Thyroid gland (tissue), 4 donors: ENCODE results near the gene ANKRD10. TPM values are rescaled to one million over a fixed set of nuclear protein-coding genes. Genes with fewer than 3 reads are reported as not detected.

ENCODE experiments used
- DNase-seq, 2 donors: peaks; one replicate each; pipeline ENCODE4 v3.0.0-alpha.2; 2019
- H3K27ac ChIP-seq, 3 donors: fragments of 200-600 bp; sonication (generic); 1 replicate in 2 of 3; 2 replicates in 1 of 3; pipeline ENCODE4 v1.5.1; 2016 to 2019; ENCODE audit warnings: mild to moderate bottlenecking in 1 of 3, moderate library complexity in 1 of 3
- H3K27me3 ChIP-seq: fragments of 200-600 bp; sonication (generic); one replicate; pipeline ENCODE4 v1.5.1; 2019
- H3K36me3 ChIP-seq, 2 donors: fragments of 200-600 bp; sonication (generic); one replicate each; pipeline ENCODE4 v1.5.1; 2016 to 2019
- H3K4me1 ChIP-seq, 2 donors: fragments of 200-600 bp; sonication (generic); one replicate each; pipeline ENCODE4 v1.5.1; 2017 to 2019
- H3K4me3 ChIP-seq, 3 donors: fragments of 200-600 bp; sonication (generic); replicated peaks in 1 of 3; 1 replicate in 2 of 3; 2 replicates in 1 of 3; pipeline ENCODE4 v1.5.1; 2016; ENCODE audit warnings: mild to moderate bottlenecking in 1 of 3
- H3K9me3 ChIP-seq: fragments of 200-600 bp; sonication (generic); one replicate; pipeline ENCODE4 v1.5.1; 2017
- POLR2A ChIP-seq, 2 donors: fragments of 450-650 bp; IDR thresholded peaks; one replicate each; pipeline ENCODE4 v1.6.1; 2017; ENCODE audit warnings: antibody characterized with exemption in 2 of 2, mild to moderate bottlenecking in 2 of 2, moderate library complexity in 1 of 2
- WGBS, 2 donors: methylation state at CpG; one replicate each; pipeline ENCODE4 v1.1.5; 2017; 5-methylcytosine and 5-hydroxymethylcytosine counted together
- intact Hi-C: fragments of 100-400 bp; cut with DNase I; formaldehyde crosslinking; loops from one replicate; pipeline ENCODE4 v1.15.1; 2023
- total RNA-seq, 4 donors: library from RNA; depleted of rRNA; stranded (reverse); fragments of >200 nt; gene quantifications; one replicate each; pipeline ENCODE4 v1.2.3, GENCODE V29; 2016
- TF ChIP-seq, protein P1 (sequence below), 6 experiments: fragments of 200-600 bp in 3 of 6; fragments of 450-650 bp in 3 of 6; sonication (generic) in 3 of 6; IDR thresholded peaks; one replicate each; pipeline ENCODE4 v1.5.1; 2016 to 2019; ENCODE audit warnings: antibody characterized with exemption in 6 of 6, mild to moderate bottlenecking in 2 of 6, inconsistent platforms in 1 of 6, moderate library complexity in 1 of 6

ANKRD10 gene
- total RNA-seq, 4 donors from 2014 or later: 105 to 168 (median 135) TPM

DNA sequence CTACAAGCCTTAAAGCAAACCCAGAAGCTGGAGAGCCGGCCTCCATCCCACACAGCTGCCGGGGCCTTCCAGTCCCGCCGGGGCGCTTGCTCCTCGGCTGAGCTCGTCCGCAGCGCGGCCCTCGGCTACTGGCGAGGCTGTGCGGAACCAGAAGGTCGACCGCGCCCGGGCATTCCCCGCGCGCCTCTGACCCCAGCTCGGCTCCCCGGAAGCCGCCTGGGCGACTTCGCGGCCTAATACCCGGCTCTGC, 863 bp downstream of the ANKRD10 start:
- Histone ChIP-seq H3K4me3 (peak overlapping the region; percentile 89 to 100 (median 95)), H3K36me3 (peaks cover 3 to 8% of the 10 kb centered on the region in 2 donors), H3K27me3 (no peaks in the 10 kb centered on the region), H3K27ac (peak overlapping the region; percentile 98 to 99 (median 99)), H3K4me1 (peaks cover 14 to 41% of the 10 kb centered on the region in 2 donors), H3K9me3 (no peaks in the 10 kb centered on the region)
- intact Hi-C loops: loop anchor here (5.0 to 10.0 kb wide), 2 partner anchors 42 to 199 kb away; partner anchors contain the start of gene ING1
- 2% methylated on average over 7 of the region's 27 CpGs; no CpG with 5 or more reads in 1 of the 2 donors for WGBS, 2 donors
- DNase-seq: no peak
- TF ChIP-seq, protein P1, sequence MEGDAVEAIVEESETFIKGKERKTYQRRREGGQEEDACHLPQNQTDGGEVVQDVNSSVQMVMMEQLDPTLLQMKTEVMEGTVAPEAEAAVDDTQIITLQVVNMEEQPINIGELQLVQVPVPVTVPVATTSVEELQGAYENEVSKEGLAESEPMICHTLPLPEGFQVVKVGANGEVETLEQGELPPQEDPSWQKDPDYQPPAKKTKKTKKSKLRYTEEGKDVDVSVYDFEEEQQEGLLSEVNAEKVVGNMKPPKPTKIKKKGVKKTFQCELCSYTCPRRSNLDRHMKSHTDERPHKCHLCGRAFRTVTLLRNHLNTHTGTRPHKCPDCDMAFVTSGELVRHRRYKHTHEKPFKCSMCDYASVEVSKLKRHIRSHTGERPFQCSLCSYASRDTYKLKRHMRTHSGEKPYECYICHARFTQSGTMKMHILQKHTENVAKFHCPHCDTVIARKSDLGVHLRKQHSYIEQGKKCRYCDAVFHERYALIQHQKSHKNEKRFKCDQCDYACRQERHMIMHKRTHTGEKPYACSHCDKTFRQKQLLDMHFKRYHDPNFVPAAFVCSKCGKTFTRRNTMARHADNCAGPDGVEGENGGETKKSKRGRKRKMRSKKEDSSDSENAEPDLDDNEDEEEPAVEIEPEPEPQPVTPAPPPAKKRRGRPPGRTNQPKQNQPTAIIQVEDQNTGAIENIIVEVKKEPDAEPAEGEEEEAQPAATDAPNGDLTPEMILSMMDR (IDR thresholded peaks at IDR 0.05): no peak
- TF ChIP-seq POLR2A (IDR thresholded peaks at IDR 0.05): no peak

- H3K27ac ChIP-seq: peak overlapping the region; percentile 98 to 99 (median 99)
- TF ChIP-seq, protein P1 (IDR thresholded peaks at IDR 0.05): no peak
- no peak for TF ChIP-seq POLR2A (IDR thresholded peaks at IDR 0.05)
- no peaks in the 10 kb centered on the region for H3K9me3 ChIP-seq
- intact Hi-C loops: loop anchor here (5.0 to 10.0 kb wide), 2 partner anchors 41 to 199 kb away; partner anchors contain the start of gene ING1
- H3K36me3 ChIP-seq: peaks cover 3 to 8% of the 10 kb centered on the region in 2 donors
- no peaks in the 10 kb centered on the region for H3K27me3 ChIP-seq
- 4 to 8% methylated on average over 15 to 16 of the region's 16 CpGs for WGBS, 2 donors
- H3K4me3 ChIP-seq: peak overlapping the region; percentile 89 to 100 (median 95)
- peak in 1 of 2 donors; percentile 10 for DNase-seq
- peaks cover 18 to 46% of the 10 kb centered on the region in 2 donors for H3K4me1 ChIP-seq
Measured at GRCh38 chr13:110913322-110914080, 1.4 kb downstream of the ANKRD10 start.

- H3K9me3 ChIP-seq: no peaks in the 10 kb centered on the region
- H3K27me3 ChIP-seq: no peaks in the 10 kb centered on the region
- peaks cover 3 to 8% of the 10 kb centered on the region in 2 donors for H3K36me3 ChIP-seq
- no peak overlapping the region for H3K4me3 ChIP-seq
- H3K4me1 ChIP-seq: peaks cover 26 to 54% of the 10 kb centered on the region in 2 donors
- intact Hi-C loops: loop anchor here (5.0 to 10.0 kb wide), 2 partner anchors 40 to 198 kb away; partner anchors contain the start of gene ING1
- peak in 1 of 2 donors; percentile 12 for DNase-seq
- TF ChIP-seq, protein P1 (IDR thresholded peaks at IDR 0.05): no peak
- no peak for TF ChIP-seq POLR2A (IDR thresholded peaks at IDR 0.05)
- peak overlapping the region in 1 of 3 donors; percentile 99 for H3K27ac ChIP-seq
- 33 to 38% methylated on average over 10 of the region's 10 CpGs for WGBS, 2 donors
Measured at GRCh38 chr13:110912651-110913051, 2.2 kb downstream of the ANKRD10 start.

- no peaks in the 10 kb centered on the region for H3K27me3 ChIP-seq
- no peaks in the 10 kb centered on the region for H3K9me3 ChIP-seq
- DNase-seq: no peak
- H3K4me3 ChIP-seq: no peak overlapping the region
- intact Hi-C loops: loop anchor here (5.0 to 10.0 kb wide), 2 partner anchors 40 to 197 kb away; partner anchors contain the start of gene ING1
- peaks cover 29 to 59% of the 10 kb centered on the region in 2 donors for H3K4me1 ChIP-seq
- TF ChIP-seq, protein P1 (IDR thresholded peaks at IDR 0.05): no peak
- no peak for TF ChIP-seq POLR2A (IDR thresholded peaks at IDR 0.05)
- WGBS, 2 donors: 61 to 68% methylated on average over 2 of the region's 2 CpGs
- peaks cover 3 to 8% of the 10 kb centered on the region in 2 donors for H3K36me3 ChIP-seq
- no peak overlapping the region for H3K27ac ChIP-seq
Measured at GRCh38 chr13:110911880-110912279, 3.0 kb downstream of the ANKRD10 start.
